Peyer's patch (tissue), 4 donors: ENCODE results near the gene APRT.

Experiments used
- CTCF ChIP-seq, 6 experiments: fragments of 450-650 bp in 4 of 6; fragments of 200-600 bp in 2 of 6; sonication (generic) in 1 of 6; IDR thresholded peaks; one replicate each; pipeline ENCODE4 v1.5.1; 2017 to 2019; ENCODE audit warnings: antibody characterized with exemption in 6 of 6, mild to moderate bottlenecking in 3 of 6, moderate library complexity in 1 of 6
- POLR2A ChIP-seq, 2 donors: fragments of 450-650 bp; IDR thresholded peaks; one replicate each; pipeline ENCODE4 v1.5.1; 2017; ENCODE audit warnings: antibody characterized with exemption in 2 of 2, mild to moderate bottlenecking in 2 of 2, moderate library complexity in 2 of 2

DNA sequence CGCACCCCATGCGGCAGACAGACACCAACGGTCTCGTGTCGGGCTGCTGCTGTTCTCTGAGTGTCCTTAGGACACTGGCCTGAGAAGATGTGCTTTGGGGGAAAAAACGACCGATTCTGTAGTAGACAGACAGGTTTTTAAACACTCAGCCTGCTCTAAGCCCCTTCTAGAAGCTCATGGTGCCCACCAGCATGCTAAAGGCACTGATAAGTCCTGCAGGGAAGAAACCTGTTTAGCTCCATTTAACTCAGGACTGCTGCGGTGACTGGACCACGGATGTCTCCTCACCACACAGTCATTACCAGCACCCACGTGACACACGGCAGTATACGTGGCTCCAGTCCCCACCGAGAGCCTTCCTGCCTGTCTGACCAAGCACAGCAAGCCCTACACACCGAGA is 19.1 kb upstream of the APRT start:
- TF ChIP-seq POLR2A (IDR thresholded peaks at IDR 0.05) (no peak), CTCF (IDR thresholded peaks at IDR 0.05) (no peak)
